B cell (primary cell): ENCODE measurements around the gene SPATA12. TPM values are rescaled to one million over a fixed set of nuclear protein-coding genes. Genes with fewer than 3 reads are reported as not detected.

Experiments used
- ATAC-seq: fragments of 200-7000 bp; cut with Tn5 transposase; one replicate; pipeline ENCODE4 v1.10.0; 2021; ENCODE audit warnings: low read depth, mild to moderate bottlenecking, moderate number of reproducible peaks, moderate library complexity
- CTCF ChIA-PET: fragments of 350-600 bp; sonication (Branson Sonifier 250); formaldehyde crosslinking; loops from one replicate; lab custom pipeline; 2021; ENCODE audit warnings: antibody characterized with exemption, inconsistent platforms; lab: Charles Lee
- POLR2A ChIA-PET: fragments of 350-600 bp; sonication (Branson Sonifier 250); formaldehyde crosslinking; loops from one replicate; lab custom pipeline; 2021; ENCODE audit warnings: antibody characterized with exemption; lab: Charles Lee
- DNase-seq: peaks from one replicate; pipeline ENCODE4 v3.0.0; 2013
- H2AFZ ChIP-seq: 2 replicates; pipeline ENCODE4 v1.6.1; 2012; ENCODE audit warnings: mild to moderate bottlenecking, low read depth, low read length; ENCODE audit not compliant: insufficient read depth, poor library complexity, severe bottlenecking
- H3K27ac ChIP-seq, 2 donors: 1 replicate in 1 of 2; 2 replicates in 1 of 2; pipeline ENCODE4 v1.5.1; 2012 to 2013; ENCODE audit warnings: low read length in 2 of 2, mild to moderate bottlenecking in 2 of 2, moderate library complexity in 1 of 2
- H3K27me3 ChIP-seq, 4 experiments: fragments of 200-600 bp in 1 of 4; sonication (generic) in 1 of 4; replicated peaks in 1 of 4; 1 replicate in 2 of 4; 2 replicates in 2 of 4; pipeline versions ENCODE4 v1.6.1 to v1.7.0; 2013 to 2016; ENCODE audit warnings: low read length in 3 of 4, mild to moderate bottlenecking in 2 of 4, mixed read lengths in 1 of 4, moderate library complexity in 1 of 4; ENCODE audit not compliant: insufficient read depth in 4 of 4, control insufficient read depth in 3 of 4; ENCODE audit errors: control extremely low read depth in 1 of 4
- H3K36me3 ChIP-seq, 2 experiments: replicated peaks in 1 of 2; 1 replicate in 1 of 2; 2 replicates in 1 of 2; pipeline versions ENCODE4 v1.6.1 to v1.7.1; 2013; ENCODE audit warnings: low read length in 1 of 2; ENCODE audit not compliant: insufficient read depth in 2 of 2, control insufficient read depth in 1 of 2; ENCODE audit errors: control extremely low read depth in 1 of 2, extremely low read depth in 1 of 2
- H3K4me1 ChIP-seq, 2 donors: fragments of 200-600 bp in 1 of 2; sonication (generic) in 1 of 2; 1 replicate in 1 of 2; 2 replicates in 1 of 2; pipeline versions ENCODE4 v1.5.1 to v1.6.1; 2013 to 2017; ENCODE audit warnings: low read length in 2 of 2; ENCODE audit not compliant: control insufficient read depth in 2 of 2, insufficient read depth in 2 of 2
- H3K4me2 ChIP-seq: replicated peaks from 2 replicates; pipeline ENCODE3; 2012; ENCODE audit warnings: mild to moderate bottlenecking, low read depth, low read length; ENCODE audit not compliant: poor library complexity, severe bottlenecking
- H3K4me3 ChIP-seq, 5 experiments: fragments of 200-600 bp in 1 of 5; sonication (generic) in 1 of 5; 1 replicate in 3 of 5; 2 replicates in 2 of 5; pipeline versions ENCODE4 v1.5.1 to v1.7.0; 2011 to 2016; ENCODE audit warnings: low read length in 4 of 5, mild to moderate bottlenecking in 4 of 5, low read depth in 2 of 5, control low read depth in 1 of 5, moderate library complexity in 1 of 5; ENCODE audit not compliant: insufficient read depth in 1 of 5; ENCODE audit errors: control extremely low read depth in 1 of 5, extremely low read depth in 1 of 5
- H3K79me2 ChIP-seq: fragments of 200-600 bp; sonication (generic); one replicate; pipeline ENCODE4 v1.6.0; 2016; ENCODE audit warnings: low read length; ENCODE audit not compliant: control insufficient read depth, insufficient read depth
- H3K9ac ChIP-seq: fragments of 200-600 bp; sonication (generic); 2 replicates; pipeline ENCODE4 v1.6.1; 2017; ENCODE audit warnings: mild to moderate bottlenecking, low read length, moderate library complexity
- H3K9me3 ChIP-seq, 3 donors: one replicate each; pipeline versions ENCODE4 v1.6.1 to v1.7.1; 2013; ENCODE audit warnings: low read length in 2 of 3; ENCODE audit not compliant: control insufficient read depth in 2 of 3, insufficient read depth in 1 of 3; ENCODE audit errors: control extremely low read depth in 1 of 3
- H4K20me1 ChIP-seq: 2 replicates; pipeline ENCODE4 v1.6.0; 2012; ENCODE audit warnings: mild to moderate bottlenecking, low read length; ENCODE audit not compliant: insufficient read depth, control insufficient read depth, poor library complexity, severe bottlenecking
- H3K27ac Mint-ChIP-seq: one replicate; pipeline ENCODE4 v1.8.0; 2021; ENCODE audit warnings: mixed read lengths
- H3K27me3 Mint-ChIP-seq: one replicate; pipeline ENCODE4 v1.8.0; 2021; ENCODE audit warnings: mixed read lengths
- H3K4me1 Mint-ChIP-seq: one replicate; pipeline ENCODE4 v1.8.0; 2021; ENCODE audit warnings: mixed read lengths
- H3K4me3 Mint-ChIP-seq: one replicate; pipeline ENCODE4 v1.8.0; 2021; ENCODE audit warnings: mixed read lengths
- H3K9me3 Mint-ChIP-seq: one replicate; pipeline ENCODE4 v1.8.0; 2022; ENCODE audit warnings: mixed read lengths; ENCODE audit not compliant: insufficient read depth
- EZH2 ChIP-seq: IDR thresholded peaks from 2 replicates; pipeline ENCODE4 v1.6.1; 2012; ENCODE audit warnings: borderline replicate concordance, low read depth, mild to moderate bottlenecking, moderate library complexity, low read length; ENCODE audit not compliant: insufficient read depth, poor library complexity, severe bottlenecking
- WGBS: methylation state at CpG from one replicate; pipeline ENCODE4 v1.1.5; 2013; ENCODE audit warnings: missing lambda C conversion rate; ENCODE audit not compliant: insufficient coverage; 5-methylcytosine and 5-hydroxymethylcytosine counted together
- intact Hi-C: fragments of 100-400 bp; cut with micrococcal nuclease; formaldehyde crosslinking; loops from one replicate; pipeline ENCODE4 v1.10.0; 2022
- polyA plus RNA-seq: library from polyadenylated mRNA; depleted of rRNA; stranded (reverse); fragments of >200 nt; gene quantifications from 2 replicates; pipeline ENCODE4 v1.2.3, GENCODE V29; 2012
- total RNA-seq, 2 donors: library from RNA; stranded (reverse); fragments of 120-200 nt in 1 of 2; gene quantifications; 1 replicate in 1 of 2; 2 replicates in 1 of 2; pipeline versions ENCODE4 v1.2.3 to v1.2.4, GENCODE V29; 2013 to 2022
- TF ChIP-seq, protein P1 (sequence below): fragments of 200-600 bp; IDR thresholded peaks from one replicate; pipeline ENCODE4 v1.8.0; 2022; ENCODE audit warnings: antibody characterized with exemption, mild to moderate bottlenecking

The SPATA12 gene
- total and polyA plus RNA-seq, 2 donors (not counting 1 experiment from before 2014, with no cell fraction given), result not detected

DNA sequence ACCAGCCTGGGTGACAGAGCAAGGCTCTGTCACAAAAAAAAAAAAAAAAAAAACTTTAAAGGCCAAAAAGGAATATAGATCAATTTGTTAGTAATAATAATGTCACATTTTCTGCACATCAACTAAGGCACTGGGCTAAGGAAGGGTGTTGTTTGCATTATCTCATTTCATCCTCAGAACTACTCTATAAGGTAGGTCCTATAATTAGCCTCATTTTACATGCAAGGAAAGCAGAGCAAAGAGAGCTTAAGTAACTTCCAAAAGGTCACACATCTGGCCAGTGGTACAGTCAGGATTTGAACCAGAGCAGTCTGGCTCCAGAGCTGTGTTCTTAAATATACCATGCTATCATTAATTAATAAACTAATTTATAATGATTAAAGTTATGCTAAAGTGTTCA is 42.2 kb upstream of the SPATA12 start:
- H3K4me3 Mint-ChIP-seq, result no peak overlapping the region
- no peak overlapping the region for H3K27ac ChIP-seq
- H3K9ac ChIP-seq, result no peak overlapping the region
- H3K27me3 Mint-ChIP-seq, result peaks cover 10% of the 10 kb centered on the region
- no peaks in the 10 kb centered on the region for H3K9me3 Mint-ChIP-seq
- TF ChIP-seq, protein P1, sequence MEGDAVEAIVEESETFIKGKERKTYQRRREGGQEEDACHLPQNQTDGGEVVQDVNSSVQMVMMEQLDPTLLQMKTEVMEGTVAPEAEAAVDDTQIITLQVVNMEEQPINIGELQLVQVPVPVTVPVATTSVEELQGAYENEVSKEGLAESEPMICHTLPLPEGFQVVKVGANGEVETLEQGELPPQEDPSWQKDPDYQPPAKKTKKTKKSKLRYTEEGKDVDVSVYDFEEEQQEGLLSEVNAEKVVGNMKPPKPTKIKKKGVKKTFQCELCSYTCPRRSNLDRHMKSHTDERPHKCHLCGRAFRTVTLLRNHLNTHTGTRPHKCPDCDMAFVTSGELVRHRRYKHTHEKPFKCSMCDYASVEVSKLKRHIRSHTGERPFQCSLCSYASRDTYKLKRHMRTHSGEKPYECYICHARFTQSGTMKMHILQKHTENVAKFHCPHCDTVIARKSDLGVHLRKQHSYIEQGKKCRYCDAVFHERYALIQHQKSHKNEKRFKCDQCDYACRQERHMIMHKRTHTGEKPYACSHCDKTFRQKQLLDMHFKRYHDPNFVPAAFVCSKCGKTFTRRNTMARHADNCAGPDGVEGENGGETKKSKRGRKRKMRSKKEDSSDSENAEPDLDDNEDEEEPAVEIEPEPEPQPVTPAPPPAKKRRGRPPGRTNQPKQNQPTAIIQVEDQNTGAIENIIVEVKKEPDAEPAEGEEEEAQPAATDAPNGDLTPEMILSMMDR, result no peak
- no peak for TF ChIP-seq EZH2
- no peaks in the 10 kb centered on the region for H3K36me3 ChIP-seq
- CTCF ChIA-PET, result interaction anchor here (0.6 to 4.3 kb wide), 2 partner anchors 22 to 28 kb away, joined by 3 to 18 read pairs; no protein-coding TSS in a partner anchor
- H3K4me1 Mint-ChIP-seq, result peaks cover 22% of the 10 kb centered on the region
- H3K9me3 ChIP-seq, result peaks cover 0 to 7% (median 0%) of the 10 kb centered on the region in 3 donors
- no peak overlapping the region for H3K27ac Mint-ChIP-seq
- H3K79me2 ChIP-seq, result no peaks in the 10 kb centered on the region
- no peak overlapping the region for H3K4me2 ChIP-seq
- DNase-seq (no peak), ATAC-seq (no peak)
- H2AFZ ChIP-seq, result no peak overlapping the region
- POLR2A ChIA-PET, result interaction anchor here (0.7 kb wide), 1 partner anchor 14 kb away, joined by 4 read pairs; no protein-coding TSS in a partner anchor
- no peak overlapping the region for H3K4me3 ChIP-seq
- H4K20me1 ChIP-seq, result no peaks in the 10 kb centered on the region
- intact Hi-C loops, result no loop called here
- no peaks in the 10 kb centered on the region for H3K27me3 ChIP-seq
- peaks cover 10 to 27% of the 10 kb centered on the region in 2 donors for H3K4me1 ChIP-seq

DNA sequence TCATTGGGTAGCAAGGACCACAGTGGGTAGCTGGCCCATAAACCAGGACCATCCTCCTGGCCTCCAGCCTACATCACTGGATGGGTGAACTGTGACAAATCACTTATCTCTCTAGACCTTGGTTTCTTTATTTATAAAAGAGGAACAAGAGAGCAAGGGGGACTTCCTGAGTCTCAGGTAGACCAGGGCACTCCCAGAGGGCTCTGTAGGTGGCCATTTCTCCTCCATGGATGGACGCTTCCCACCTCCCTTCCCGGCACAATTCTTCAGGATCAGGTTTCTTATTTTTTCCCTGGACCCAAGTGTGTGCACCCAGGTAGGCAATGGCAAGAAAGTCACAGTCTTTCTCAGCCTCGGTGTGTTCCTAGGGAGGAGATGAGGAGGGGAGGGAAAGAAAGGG is 41.4 kb upstream of the SPATA12 start:
- DNase-seq (peak; percentile 67), ATAC-seq (peak; percentile 90)
- WGBS, result 67% methylated on average over 1 of the region's 3 CpGs
- Histone ChIP-seq H3K27me3 (no peaks in the 10 kb centered on the region), H3K36me3 (no peaks in the 10 kb centered on the region), H3K9me3 (peaks cover 0 to 1% (median 0%) of the 10 kb centered on the region in 3 donors), H3K4me1 (peaks cover 10 to 27% of the 10 kb centered on the region in 2 donors), H3K4me2 (peak overlapping the region; percentile 35), H3K4me3 (no peak overlapping the region), H3K9ac (no peak overlapping the region), H4K20me1 (no peaks in the 10 kb centered on the region), H3K27ac (no peak overlapping the region), H2AFZ (no peak overlapping the region), H3K79me2 (no peaks in the 10 kb centered on the region)
- TF ChIP-seq, protein P1, result no peak
- no peak for TF ChIP-seq EZH2
- H3K4me3 Mint-ChIP-seq, result no peak overlapping the region
- intact Hi-C loops, result loop anchor here (1.0 kb wide), 1 partner anchor 49 kb away; no protein-coding TSS in a partner anchor
- H3K27ac Mint-ChIP-seq, result no peak overlapping the region
- no peaks in the 10 kb centered on the region for H3K9me3 Mint-ChIP-seq
- ChIA-PET CTCF (interaction anchor here (4.3 kb wide), 1 partner anchor 22 kb away, joined by 18 read pairs; no protein-coding TSS in a partner anchor), POLR2A (no interaction called here)
- H3K27me3 Mint-ChIP-seq, result peaks cover 17% of the 10 kb centered on the region
- peaks cover 22% of the 10 kb centered on the region for H3K4me1 Mint-ChIP-seq
